GM12892 (cell line): Measurements from ENCODE around the gene CFAP70.

Source experiments
- POLR2A ChIP-seq: IDR thresholded peaks from 2 replicates; pipeline ENCODE4 v1.6.1; 2011; ENCODE audit warnings: low read depth, low read length, control low read depth
- POLR2AphosphoS5 ChIP-seq: IDR thresholded peaks from 2 replicates; pipeline ENCODE4 v1.6.1; 2011; ENCODE audit warnings: low read depth, low read length, control low read depth
- TAF1 ChIP-seq: IDR thresholded peaks from 2 replicates; pipeline ENCODE4 v1.6.1; 2011; ENCODE audit warnings: low read depth, mild to moderate bottlenecking, control low read depth, low read length, borderline replicate concordance

GRCh38 chr10:73261362-73261995 is 97.2 kb downstream of the CFAP70 start:
- TF ChIP-seq TAF1, result no peak
- no peak for TF ChIP-seq POLR2A
- no peak for TF ChIP-seq POLR2AphosphoS5
